WTC11 (cell line): ENCODE data around the gene TRPM8. TPM values are rescaled to one million over a fixed set of nuclear protein-coding genes. Genes with fewer than 3 reads are reported as not detected.

Experiments
- ATAC-seq: fragments of 200-7000 bp; cut with Tn5 transposase; 2 replicates; pipeline ENCODE4 v1.10.0; 2021; ENCODE audit warnings: mild to moderate bottlenecking, moderate library complexity
- CTCF ChIA-PET: fragments of 300-600 bp; sonication (Branson Sonifier 250); formaldehyde crosslinking; loops from one replicate; lab custom pipeline; 2021; ENCODE audit warnings: antibody characterized with exemption; lab: Charles Lee
- POLR2A ChIA-PET: fragments of 350-600 bp; sonication (Branson Sonifier 250); formaldehyde crosslinking; loops from one replicate; lab custom pipeline; 2021; ENCODE audit warnings: antibody characterized with exemption; lab: Charles Lee
- DNase-seq: peaks from one replicate; pipeline ENCODE4 v3.0.0; 2021; ENCODE audit warnings: low spot score
- H3K27ac Mint-ChIP-seq: 2 replicates; pipeline ENCODE4 v1.8.0; 2021; ENCODE audit warnings: mixed read lengths
- H3K27me3 Mint-ChIP-seq: 2 replicates; pipeline ENCODE4 v1.8.0; 2021; ENCODE audit warnings: low read depth, mild to moderate bottlenecking, moderate library complexity, mixed read lengths
- H3K36me3 Mint-ChIP-seq: 2 replicates; pipeline ENCODE4 v1.8.0; 2021; ENCODE audit warnings: mixed read lengths
- H3K4me1 Mint-ChIP-seq: 2 replicates; pipeline ENCODE4 v1.8.0; 2022; ENCODE audit warnings: mixed read lengths
- H3K4me3 Mint-ChIP-seq: 2 replicates; pipeline ENCODE4 v1.8.0; 2021; ENCODE audit warnings: mild to moderate bottlenecking, moderate library complexity, mixed read lengths
- H3K9me3 Mint-ChIP-seq: 2 replicates; pipeline ENCODE4 v1.8.0; 2021; ENCODE audit warnings: mixed read lengths
- CREB1 ChIP-seq: sonication (generic); formaldehyde crosslinking; IDR thresholded peaks from 2 replicates; pipeline ENCODE4 v1.8.0; 2023; ENCODE audit warnings: mild to moderate bottlenecking, missing genetic modification reagents
- CREM ChIP-seq: sonication (generic); formaldehyde crosslinking; IDR thresholded peaks from 2 replicates; pipeline ENCODE4 v1.8.1; 2022; ENCODE audit warnings: mild to moderate bottlenecking, missing genetic modification reagents, moderate library complexity
- ERG ChIP-seq: fragments of 250-450 bp; sonication (Bioruptor Pico); IDR thresholded peaks from 2 replicates; pipeline ENCODE4 v1.8.0; 2021; ENCODE audit warnings: mild to moderate bottlenecking
- GABPB1 ChIP-seq: sonication (generic); formaldehyde crosslinking; IDR thresholded peaks from 2 replicates; pipeline ENCODE4 v1.8.1; 2023; ENCODE audit warnings: mild to moderate bottlenecking, missing genetic modification reagents
- JAZF1 ChIP-seq: fragments of 250-450 bp; sonication (Bioruptor Pico); IDR thresholded peaks from 2 replicates; pipeline ENCODE4 v1.9.0; 2021; ENCODE audit warnings: moderate library complexity, mild to moderate bottlenecking, inconsistent platforms
- MAX ChIP-seq: sonication (generic); formaldehyde crosslinking; IDR thresholded peaks from 2 replicates; pipeline ENCODE4 v1.8.0; 2022; ENCODE audit warnings: mild to moderate bottlenecking, missing genetic modification reagents
- NFE2L1 ChIP-seq: sonication (generic); formaldehyde crosslinking; IDR thresholded peaks from 2 replicates; pipeline ENCODE4 v1.8.1; 2023; ENCODE audit warnings: missing genetic modification reagents
- SOX15 ChIP-seq: fragments of 250-450 bp; sonication (Bioruptor Pico); IDR thresholded peaks from 2 replicates; pipeline ENCODE4 v1.9.0; 2021; ENCODE audit warnings: mild to moderate bottlenecking
- ZNF219 ChIP-seq: sonication (generic); formaldehyde crosslinking; IDR thresholded peaks from 2 replicates; pipeline ENCODE4 v1.8.0; 2023; ENCODE audit warnings: missing genetic modification reagents, mild to moderate bottlenecking, borderline replicate concordance
- ZNF425 ChIP-seq: fragments of 250-450 bp; sonication (Bioruptor Pico); conservative IDR thresholded peaks from 2 replicates; pipeline ENCODE4 v1.9.0; 2021; ENCODE audit warnings: mild to moderate bottlenecking
- ZNF532 ChIP-seq: fragments of 250-450 bp; sonication (Bioruptor Pico); IDR thresholded peaks from 2 replicates; pipeline ENCODE4 v1.9.0; 2021; ENCODE audit warnings: mild to moderate bottlenecking, borderline replicate concordance
- ZNF671 ChIP-seq: fragments of 250-450 bp; sonication (Bioruptor Pico); IDR thresholded peaks from 2 replicates; pipeline ENCODE4 v1.8.0; 2021; ENCODE audit warnings: mild to moderate bottlenecking
- total RNA-seq: library from RNA; stranded (reverse); gene quantifications from 3 replicates; pipeline ENCODE4 v1.2.3, GENCODE V29; 2021
- TF ChIP-seq, protein P1 (sequence below): fragments of 250-450 bp; sonication (Bioruptor Pico); IDR thresholded peaks from 2 replicates; pipeline ENCODE4 v1.9.0; 2021; ENCODE audit warnings: moderate library complexity, mild to moderate bottlenecking, inconsistent platforms, borderline replicate concordance
- TF ChIP-seq, protein P2 (sequence below): fragments of 250-450 bp; sonication (Bioruptor Pico); IDR thresholded peaks from 2 replicates; pipeline ENCODE4 v1.9.0; 2021; ENCODE audit warnings: mild to moderate bottlenecking
- TF ChIP-seq, protein P3 (sequence below): sonication (generic); formaldehyde crosslinking; IDR thresholded peaks from 2 replicates; pipeline ENCODE4 v1.8.1; 2023; ENCODE audit warnings: mild to moderate bottlenecking, missing genetic modification reagents, moderate library complexity
- TF ChIP-seq, protein P4 (sequence below): sonication (generic); formaldehyde crosslinking; conservative IDR thresholded peaks from 2 replicates; pipeline ENCODE4 v1.8.1; 2023; ENCODE audit warnings: mild to moderate bottlenecking, low read depth, missing genetic modification reagents, moderate library complexity
- TF ChIP-seq, protein P5 (sequence below): sonication (generic); formaldehyde crosslinking; IDR thresholded peaks from 2 replicates; pipeline ENCODE4 v1.8.1; 2022; ENCODE audit warnings: missing genetic modification reagents, borderline replicate concordance
- TF ChIP-seq, protein P6 (sequence below): sonication (generic); formaldehyde crosslinking; IDR thresholded peaks from 2 replicates; pipeline ENCODE4 v1.8.1; 2022; ENCODE audit warnings: low read depth, mild to moderate bottlenecking, moderate library complexity, missing genetic modification reagents, borderline replicate concordance

TRPM8 gene
- total RNA-seq, 1 experiment from 2014 or later: 0.26 TPM

DNA sequence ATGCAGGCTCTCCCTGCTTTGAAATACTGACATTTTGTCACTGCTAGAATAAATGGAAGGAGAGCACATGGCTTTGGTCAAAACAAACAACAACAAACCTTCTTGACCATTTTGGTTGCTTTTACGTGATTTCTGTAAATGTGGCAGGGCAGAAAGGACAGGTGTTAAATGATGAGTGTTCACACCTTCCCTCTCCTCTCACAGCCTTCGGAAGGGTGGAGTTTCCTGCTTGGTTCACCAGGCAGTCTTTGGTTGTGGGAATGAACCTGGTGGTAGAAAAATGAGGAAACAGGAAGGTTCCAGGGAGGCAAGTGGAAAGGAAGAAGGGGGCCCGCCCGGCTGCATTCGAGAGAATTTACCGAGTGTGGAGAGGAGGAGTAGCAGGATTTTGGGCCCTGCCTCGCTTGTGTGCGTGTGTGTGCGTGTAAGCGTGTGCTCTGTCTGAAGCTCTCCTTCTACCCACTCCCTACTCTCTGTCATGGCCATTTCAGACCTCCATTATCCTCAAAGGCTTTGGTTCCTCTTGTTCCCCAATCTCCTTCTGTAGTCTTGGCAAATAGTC, 109.6 kb downstream of the TRPM8 start (continued):
- TF ChIP-seq, protein P1, sequence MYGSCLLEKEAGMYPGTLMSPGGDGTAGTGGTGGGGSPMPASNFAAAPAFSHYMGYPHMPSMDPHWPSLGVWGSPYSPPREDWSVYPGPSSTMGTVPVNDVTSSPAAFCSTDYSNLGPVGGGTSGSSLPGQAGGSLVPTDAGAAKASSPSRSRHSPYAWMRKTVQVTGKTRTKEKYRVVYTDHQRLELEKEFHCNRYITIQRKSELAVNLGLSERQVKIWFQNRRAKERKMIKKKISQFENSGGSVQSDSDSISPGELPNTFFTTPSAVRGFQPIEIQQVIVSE (CRISPR knock-in tag): no peak
- TF ChIP-seq, protein P2, sequence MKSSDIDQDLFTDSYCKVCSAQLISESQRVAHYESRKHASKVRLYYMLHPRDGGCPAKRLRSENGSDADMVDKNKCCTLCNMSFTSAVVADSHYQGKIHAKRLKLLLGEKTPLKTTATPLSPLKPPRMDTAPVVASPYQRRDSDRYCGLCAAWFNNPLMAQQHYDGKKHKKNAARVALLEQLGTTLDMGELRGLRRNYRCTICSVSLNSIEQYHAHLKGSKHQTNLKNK (CRISPR knock-in tag): no peak
- TF ChIP-seq ERG (CRISPR knock-in tag): no peak
- no peak for TF ChIP-seq CREM
- TF ChIP-seq MAX (CRISPR knock-in tag): no peak

GRCh38 chr2:234027641-234028040, 110.5 kb downstream of the TRPM8 start:
- ATAC-seq: no peak
- no peak for DNase-seq
- Mint-ChIP-seq H3K9me3 (peaks cover 23% of the 10 kb centered on the region), H3K4me3 (no peak overlapping the region), H3K27ac (no peak overlapping the region), H3K27me3 (peaks cover 12% of the 10 kb centered on the region), H3K4me1 (peaks cover 6% of the 10 kb centered on the region), H3K36me3 (peaks cover 14% of the 10 kb centered on the region)
- POLR2A ChIA-PET: no interaction called here
- CTCF ChIA-PET: interaction anchor here (0.6 kb wide), 1 partner anchor 31 kb away, joined by 3 read pairs; no protein-coding TSS in a partner anchor
- TF ChIP-seq, protein P3, sequence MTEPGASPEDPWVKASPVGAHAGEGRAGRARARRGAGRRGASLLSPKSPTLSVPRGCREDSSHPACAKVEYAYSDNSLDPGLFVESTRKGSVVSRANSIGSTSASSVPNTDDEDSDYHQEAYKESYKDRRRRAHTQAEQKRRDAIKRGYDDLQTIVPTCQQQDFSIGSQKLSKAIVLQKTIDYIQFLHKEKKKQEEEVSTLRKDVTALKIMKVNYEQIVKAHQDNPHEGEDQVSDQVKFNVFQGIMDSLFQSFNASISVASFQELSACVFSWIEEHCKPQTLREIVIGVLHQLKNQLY: no peak
- no peak for TF ChIP-seq ZNF532
- TF ChIP-seq ZNF219 (CRISPR knock-in tag): no peak
- TF ChIP-seq, protein P4, sequence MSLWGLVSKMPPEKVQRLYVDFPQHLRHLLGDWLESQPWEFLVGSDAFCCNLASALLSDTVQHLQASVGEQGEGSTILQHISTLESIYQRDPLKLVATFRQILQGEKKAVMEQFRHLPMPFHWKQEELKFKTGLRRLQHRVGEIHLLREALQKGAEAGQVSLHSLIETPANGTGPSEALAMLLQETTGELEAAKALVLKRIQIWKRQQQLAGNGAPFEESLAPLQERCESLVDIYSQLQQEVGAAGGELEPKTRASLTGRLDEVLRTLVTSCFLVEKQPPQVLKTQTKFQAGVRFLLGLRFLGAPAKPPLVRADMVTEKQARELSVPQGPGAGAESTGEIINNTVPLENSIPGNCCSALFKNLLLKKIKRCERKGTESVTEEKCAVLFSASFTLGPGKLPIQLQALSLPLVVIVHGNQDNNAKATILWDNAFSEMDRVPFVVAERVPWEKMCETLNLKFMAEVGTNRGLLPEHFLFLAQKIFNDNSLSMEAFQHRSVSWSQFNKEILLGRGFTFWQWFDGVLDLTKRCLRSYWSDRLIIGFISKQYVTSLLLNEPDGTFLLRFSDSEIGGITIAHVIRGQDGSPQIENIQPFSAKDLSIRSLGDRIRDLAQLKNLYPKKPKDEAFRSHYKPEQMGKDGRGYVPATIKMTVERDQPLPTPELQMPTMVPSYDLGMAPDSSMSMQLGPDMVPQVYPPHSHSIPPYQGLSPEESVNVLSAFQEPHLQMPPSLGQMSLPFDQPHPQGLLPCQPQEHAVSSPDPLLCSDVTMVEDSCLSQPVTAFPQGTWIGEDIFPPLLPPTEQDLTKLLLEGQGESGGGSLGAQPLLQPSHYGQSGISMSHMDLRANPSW: no peak
- TF ChIP-seq ZNF671: no peak
- no peak for TF ChIP-seq SOX15 (CRISPR knock-in tag)
- no peak for TF ChIP-seq JAZF1
- no peak for TF ChIP-seq GABPB1 (CRISPR knock-in tag)
- TF ChIP-seq, protein P5, sequence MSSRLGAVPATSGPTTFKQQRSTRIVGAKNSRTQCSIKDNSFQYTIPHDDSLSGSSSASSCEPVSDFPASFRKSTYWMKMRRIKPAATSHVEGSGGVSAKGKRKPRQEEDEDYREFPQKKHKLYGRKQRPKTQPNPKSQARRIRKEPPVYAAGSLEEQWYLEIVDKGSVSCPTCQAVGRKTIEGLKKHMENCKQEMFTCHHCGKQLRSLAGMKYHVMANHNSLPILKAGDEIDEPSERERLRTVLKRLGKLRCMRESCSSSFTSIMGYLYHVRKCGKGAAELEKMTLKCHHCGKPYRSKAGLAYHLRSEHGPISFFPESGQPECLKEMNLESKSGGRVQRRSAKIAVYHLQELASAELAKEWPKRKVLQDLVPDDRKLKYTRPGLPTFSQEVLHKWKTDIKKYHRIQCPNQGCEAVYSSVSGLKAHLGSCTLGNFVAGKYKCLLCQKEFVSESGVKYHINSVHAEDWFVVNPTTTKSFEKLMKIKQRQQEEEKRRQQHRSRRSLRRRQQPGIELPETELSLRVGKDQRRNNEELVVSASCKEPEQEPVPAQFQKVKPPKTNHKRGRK (CRISPR knock-in tag): no peak
- no peak for TF ChIP-seq NFE2L1 (CRISPR knock-in tag)
- TF ChIP-seq, protein P6, sequence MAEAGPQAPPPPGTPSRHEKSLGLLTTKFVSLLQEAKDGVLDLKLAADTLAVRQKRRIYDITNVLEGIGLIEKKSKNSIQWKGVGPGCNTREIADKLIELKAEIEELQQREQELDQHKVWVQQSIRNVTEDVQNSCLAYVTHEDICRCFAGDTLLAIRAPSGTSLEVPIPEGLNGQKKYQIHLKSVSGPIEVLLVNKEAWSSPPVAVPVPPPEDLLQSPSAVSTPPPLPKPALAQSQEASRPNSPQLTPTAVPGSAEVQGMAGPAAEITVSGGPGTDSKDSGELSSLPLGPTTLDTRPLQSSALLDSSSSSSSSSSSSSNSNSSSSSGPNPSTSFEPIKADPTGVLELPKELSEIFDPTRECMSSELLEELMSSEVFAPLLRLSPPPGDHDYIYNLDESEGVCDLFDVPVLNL (CRISPR knock-in tag): no peak
- TF ChIP-seq CREB1 (CRISPR knock-in tag): no peak
- no peak for TF ChIP-seq ZNF425
